Measurements from ENCODE around the gene TBX15. TPM values are rescaled to one million over a fixed set of nuclear protein-coding genes. Genes with fewer than 3 reads are reported as not detected.

Gene TBX15
- total RNA-seq, 1 experiment from 2014 or later, result 1.9 TPM

DNA sequence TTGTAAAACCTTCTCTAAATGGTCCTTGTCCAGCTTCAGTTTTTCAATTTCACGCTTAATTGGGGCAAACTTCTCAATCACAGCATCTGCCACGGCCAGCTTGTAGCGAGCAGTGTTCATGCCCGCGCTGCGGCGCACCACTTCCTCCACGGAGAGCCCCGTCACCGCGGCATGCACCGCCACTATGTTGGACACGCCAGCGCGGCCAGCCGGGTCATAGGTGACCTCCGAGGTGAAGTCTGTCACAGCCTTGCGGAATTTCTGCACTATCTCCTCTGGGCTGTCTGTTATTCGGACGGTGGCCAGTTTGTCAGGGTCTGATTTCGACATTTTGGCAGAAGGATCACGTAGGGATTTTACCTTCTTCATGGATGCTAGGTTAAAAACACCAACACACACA, 44.8 kb upstream of the TBX15 start:
- intact Hi-C loops (cut with micrococcal nuclease; ENCODE audit: unreplicated experiment) (no loop called here), in situ Hi-C loops (cut with HindIII; ENCODE audit: low pct_unique_long_range_greater_than_20kb, low sequenced_read_pairs) (no loop called here)
- Histone ChIP-seq H3K9me3 (ENCODE audit: control insufficient read depth, insufficient read depth, low read depth, low read length) (no peaks in the 10 kb centered on the region), H3K4me3 (ENCODE audit: low read depth in 2 of 2, low read length in 2 of 2) (no peak overlapping the region), H3K36me3 (ENCODE audit: control insufficient read depth, insufficient read depth, low read length) (no peaks in the 10 kb centered on the region), H3K4me1 (ENCODE audit: control insufficient read depth, insufficient read depth, low read length) (no peaks in the 10 kb centered on the region), H3K27me3 (ENCODE audit: control insufficient read depth, insufficient read depth, low read length) (no peaks in the 10 kb centered on the region), H3K27ac (ENCODE audit: low read length) (no peak overlapping the region)
- no peak for ATAC-seq
- no peak for DNase-seq (ENCODE audit: low read depth, low spot score)
- CTCF ChIA-PET, result no interaction called here
- no TSS peak for BruUV-seq (replicated peaks)
- POLR2A ChIA-PET, result no interaction called here
- TF ChIP-seq, protein P1, sequence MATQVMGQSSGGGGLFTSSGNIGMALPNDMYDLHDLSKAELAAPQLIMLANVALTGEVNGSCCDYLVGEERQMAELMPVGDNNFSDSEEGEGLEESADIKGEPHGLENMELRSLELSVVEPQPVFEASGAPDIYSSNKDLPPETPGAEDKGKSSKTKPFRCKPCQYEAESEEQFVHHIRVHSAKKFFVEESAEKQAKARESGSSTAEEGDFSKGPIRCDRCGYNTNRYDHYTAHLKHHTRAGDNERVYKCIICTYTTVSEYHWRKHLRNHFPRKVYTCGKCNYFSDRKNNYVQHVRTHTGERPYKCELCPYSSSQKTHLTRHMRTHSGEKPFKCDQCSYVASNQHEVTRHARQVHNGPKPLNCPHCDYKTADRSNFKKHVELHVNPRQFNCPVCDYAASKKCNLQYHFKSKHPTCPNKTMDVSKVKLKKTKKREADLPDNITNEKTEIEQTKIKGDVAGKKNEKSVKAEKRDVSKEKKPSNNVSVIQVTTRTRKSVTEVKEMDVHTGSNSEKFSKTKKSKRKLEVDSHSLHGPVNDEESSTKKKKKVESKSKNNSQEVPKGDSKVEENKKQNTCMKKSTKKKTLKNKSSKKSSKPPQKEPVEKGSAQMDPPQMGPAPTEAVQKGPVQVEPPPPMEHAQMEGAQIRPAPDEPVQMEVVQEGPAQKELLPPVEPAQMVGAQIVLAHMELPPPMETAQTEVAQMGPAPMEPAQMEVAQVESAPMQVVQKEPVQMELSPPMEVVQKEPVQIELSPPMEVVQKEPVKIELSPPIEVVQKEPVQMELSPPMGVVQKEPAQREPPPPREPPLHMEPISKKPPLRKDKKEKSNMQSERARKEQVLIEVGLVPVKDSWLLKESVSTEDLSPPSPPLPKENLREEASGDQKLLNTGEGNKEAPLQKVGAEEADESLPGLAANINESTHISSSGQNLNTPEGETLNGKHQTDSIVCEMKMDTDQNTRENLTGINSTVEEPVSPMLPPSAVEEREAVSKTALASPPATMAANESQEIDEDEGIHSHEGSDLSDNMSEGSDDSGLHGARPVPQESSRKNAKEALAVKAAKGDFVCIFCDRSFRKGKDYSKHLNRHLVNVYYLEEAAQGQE (IDR thresholded peaks at IDR 0.05; ENCODE audit: insufficient read depth in 1 of 2, low read depth in 2 of 2, low read length in 1 of 2), result no peak
- TF ChIP-seq CTCF (IDR thresholded peaks at IDR 0.05), result no peak
- TF ChIP-seq SIN3A (IDR thresholded peaks at IDR 0.05; ENCODE audit: borderline replicate concordance, insufficient read depth, low read depth, low read length), result no peak
- TF ChIP-seq TCF7L2 (IDR thresholded peaks at IDR 0.05; ENCODE audit: low read depth, low read length), result no peak
- no peak for TF ChIP-seq POLR2AphosphoS5 (IDR thresholded peaks at IDR 0.05; ENCODE audit: low read depth, low read length)

DNA sequence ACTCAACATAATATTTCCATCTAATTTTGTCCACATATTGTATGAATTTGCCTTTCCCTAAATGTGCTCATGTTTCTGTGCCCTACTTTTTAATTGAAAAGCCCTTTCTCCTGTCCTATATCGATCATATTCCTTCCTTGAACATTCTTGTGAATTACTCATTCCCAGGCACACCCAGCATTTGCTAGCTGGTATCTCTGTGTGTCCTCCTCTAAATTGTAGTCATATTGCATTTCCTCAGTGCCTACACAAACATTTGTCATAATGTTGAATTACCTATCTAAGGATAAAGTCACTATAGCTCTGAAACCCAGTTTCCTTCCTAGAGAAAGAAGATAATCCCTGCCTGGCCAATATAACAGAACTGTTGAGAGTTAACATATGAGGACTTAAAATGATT, 39.6 kb upstream of the TBX15 start:
- no TSS peak for BruUV-seq (replicated peaks)
- Histone ChIP-seq H3K4me3 (ENCODE audit: low read depth in 2 of 2, low read length in 2 of 2) (no peak overlapping the region), H3K27ac (ENCODE audit: low read length) (no peak overlapping the region), H3K27me3 (ENCODE audit: control insufficient read depth, insufficient read depth, low read length) (no peaks in the 10 kb centered on the region), H3K9me3 (ENCODE audit: control insufficient read depth, insufficient read depth, low read depth, low read length) (no peaks in the 10 kb centered on the region), H3K4me1 (ENCODE audit: control insufficient read depth, insufficient read depth, low read length) (no peaks in the 10 kb centered on the region), H3K36me3 (ENCODE audit: control insufficient read depth, insufficient read depth, low read length) (no peaks in the 10 kb centered on the region)
- in situ Hi-C loops (cut with HindIII; ENCODE audit: low pct_unique_long_range_greater_than_20kb, low sequenced_read_pairs) (no loop called here), intact Hi-C loops (cut with micrococcal nuclease; ENCODE audit: unreplicated experiment) (no loop called here)
- ChIA-PET POLR2A (no interaction called here), CTCF (no interaction called here)
- TF ChIP-seq SIN3A (IDR thresholded peaks at IDR 0.05; ENCODE audit: borderline replicate concordance, insufficient read depth, low read depth, low read length), result no peak
- DNase-seq (ENCODE audit: low read depth, low spot score) (no peak), ATAC-seq (no peak)

- ATAC-seq (no peak), DNase-seq (ENCODE audit: low read depth, low spot score) (no peak)
- H3K4me1 ChIP-seq (ENCODE audit: control insufficient read depth, insufficient read depth, low read length), result no peaks in the 10 kb centered on the region
- in situ Hi-C loops (cut with HindIII; ENCODE audit: low pct_unique_long_range_greater_than_20kb, low sequenced_read_pairs), result no loop called here
- H3K36me3 ChIP-seq (ENCODE audit: control insufficient read depth, insufficient read depth, low read length), result no peaks in the 10 kb centered on the region
- no peak overlapping the region for H3K4me3 ChIP-seq (ENCODE audit: low read depth in 2 of 2, low read length in 2 of 2)
- BruUV-seq (replicated peaks), result no TSS peak
- no peak overlapping the region for H3K27ac ChIP-seq (ENCODE audit: low read length)
- POLR2A ChIA-PET, result no interaction called here
- CTCF ChIA-PET, result no interaction called here
- no peaks in the 10 kb centered on the region for H3K9me3 ChIP-seq (ENCODE audit: control insufficient read depth, insufficient read depth, low read depth, low read length)
- no peaks in the 10 kb centered on the region for H3K27me3 ChIP-seq (ENCODE audit: control insufficient read depth, insufficient read depth, low read length)
- TF ChIP-seq CTCF (IDR thresholded peaks at IDR 0.05) (no peak), SIN3A (IDR thresholded peaks at IDR 0.05; ENCODE audit: borderline replicate concordance, insufficient read depth, low read depth, low read length) (no peak), POLR2AphosphoS5 (IDR thresholded peaks at IDR 0.05; ENCODE audit: low read depth, low read length) (no peak), TCF7L2 (IDR thresholded peaks at IDR 0.05; ENCODE audit: low read depth, low read length) (no peak)
- TF ChIP-seq, protein P1 (IDR thresholded peaks at IDR 0.05; ENCODE audit: insufficient read depth in 1 of 2, low read depth in 2 of 2, low read length in 1 of 2), result no peak
- intact Hi-C loops (cut with micrococcal nuclease; ENCODE audit: unreplicated experiment), result no loop called here
Observed at GRCh38 chr1:119026956-119027355, 38.8 kb upstream of the TBX15 start.
